HepG2 (cell line): Measurements from ENCODE around the gene PODN. TPM values are rescaled to one million over a fixed set of nuclear protein-coding genes. Genes with fewer than 3 reads are reported as not detected.

Experiments used
- ATAC-seq: fragments of 200-7000 bp; cut with Tn5 transposase; 3 replicates; pipeline ENCODE4 v1.9.1; 2020; ENCODE audit warnings: mild to moderate bottlenecking, moderate library complexity
- BruUV-seq: library from RNA; stranded (reverse); fragments of 400-500 nt; replicated peaks from 2 replicates; lab custom pipeline; 2021; lab: Mats Ljungman, UMichigan
- CTCF ChIA-PET: fragments of 300-600 bp; formaldehyde crosslinking; extraction: SDS; loops from one replicate; lab custom pipeline; 2021; ENCODE audit warnings: low total read pairs, inconsistent platforms, low intra/inter-chr PET ratio; lab: Yijun Ruan, JAX
- POLR2A ChIA-PET: fragments of 350-600 bp; sonication (Branson Sonifier 250); formaldehyde crosslinking; loops from one replicate; lab custom pipeline; 2020; ENCODE audit warnings: antibody characterized with exemption, inconsistent platforms; lab: Yijun Ruan, JAX
- DNase-seq: peaks from one replicate; pipeline ENCODE4 v3.0.0-alpha.2; 2015; ENCODE audit warnings: low spot score
- FAIRE-seq: peaks from 3 replicates; lab custom pipeline; 2011; peaks lifted over from hg19 to GRCh38; lab: Jason Lieb, UNC
- H2AFZ ChIP-seq: one replicate; pipeline ENCODE4 v1.6.1; 2011; ENCODE audit warnings: low read length, inconsistent platforms
- H3K27ac ChIP-seq: fragments of 300-600 bp; 3 replicates; pipeline ENCODE4 v1.8.0; 2011; ENCODE audit warnings: mixed run types, mild to moderate bottlenecking, mixed read lengths, low read length, inconsistent platforms; ENCODE audit not compliant: insufficient read depth; ENCODE audit errors: extremely low read length
- H3K27me3 ChIP-seq, 2 experiments: fragments of 200-600 bp in 1 of 2; 2 replicates in 1 of 2; 3 replicates in 1 of 2; pipeline versions ENCODE4 v1.6.0 to v1.8.0; 2011; ENCODE audit warnings: low read length in 2 of 2, mild to moderate bottlenecking in 2 of 2, moderate library complexity in 2 of 2, inconsistent platforms in 1 of 2; ENCODE audit not compliant: insufficient read depth in 2 of 2, control insufficient read depth in 1 of 2
- H3K36me3 ChIP-seq, 2 experiments: fragments of 200-600 bp in 1 of 2; replicated peaks in 1 of 2; 2 replicates in 1 of 2; 3 replicates in 1 of 2; pipeline versions ENCODE4 v1.5.1 to v1.8.0; 2011; ENCODE audit warnings: low read length in 2 of 2, inconsistent platforms in 1 of 2; ENCODE audit not compliant: insufficient read depth in 2 of 2, control insufficient read depth in 1 of 2
- H3K4me1 ChIP-seq: 2 replicates; pipeline ENCODE4 v1.5.1; 2012; ENCODE audit warnings: low read length, inconsistent platforms; ENCODE audit not compliant: insufficient read depth
- H3K4me2 ChIP-seq: 2 replicates; pipeline ENCODE4 v1.6.0; 2011; ENCODE audit warnings: low read depth, low read length, inconsistent platforms
- H3K4me3 ChIP-seq, 3 experiments: fragments of 200-600 bp in 1 of 3; sonication (generic), shearing (Covaris generic) in 1 of 3; replicated peaks in 1 of 3; 2 replicates each; pipeline ENCODE4 v1.5.1; 2011 to 2016; ENCODE audit warnings: low read length in 3 of 3, inconsistent platforms in 2 of 3, low read depth in 2 of 3, mild to moderate bottlenecking in 2 of 3, control low read depth in 1 of 3, mixed read lengths in 1 of 3; ENCODE audit not compliant: insufficient read depth in 1 of 3
- H3K79me2 ChIP-seq: one replicate; pipeline ENCODE4 v1.6.1; 2011; ENCODE audit warnings: low read length, inconsistent platforms; ENCODE audit not compliant: insufficient read depth
- H3K9ac ChIP-seq: 2 replicates; pipeline ENCODE4 v1.6.0; 2011; ENCODE audit warnings: mild to moderate bottlenecking, low read depth, low read length, inconsistent platforms; ENCODE audit not compliant: insufficient read depth
- H3K9me3 ChIP-seq: 2 replicates; pipeline ENCODE4 v1.5.1; 2012; ENCODE audit warnings: mild to moderate bottlenecking, low read length
- H4K20me1 ChIP-seq: 2 replicates; pipeline ENCODE4 v1.6.0; 2011; ENCODE audit warnings: inconsistent platforms, mild to moderate bottlenecking, low read length, moderate library complexity; ENCODE audit not compliant: insufficient read depth
- ATF7 ChIP-seq, 2 experiments: fragments of 450-650 bp in 1 of 2; sonication (generic) in 1 of 2; formaldehyde crosslinking in 1 of 2; IDR thresholded peaks; 2 replicates each; pipeline versions ENCODE4 v1.4.0 to v1.6.1; 2016 to 2020; ENCODE audit warnings: antibody characterized with exemption in 1 of 2, mild to moderate bottlenecking in 1 of 2, missing genetic modification reagents in 1 of 2
- HCFC1 ChIP-seq: fragments of 150-350 bp; IDR thresholded peaks from 2 replicates; pipeline ENCODE4 v1.6.1; 2014; ENCODE audit warnings: low read depth, low read length
- HNF4G ChIP-seq, 2 experiments: sonication (generic) in 1 of 2; formaldehyde crosslinking in 1 of 2; IDR thresholded peaks; 2 replicates each; pipeline versions ENCODE4 v1.4.0 to v1.6.1; 2011 to 2020; ENCODE audit warnings: borderline replicate concordance in 2 of 2, low read depth in 2 of 2, mild to moderate bottlenecking in 2 of 2, low read length in 1 of 2, missing genetic modification reagents in 1 of 2, moderate library complexity in 1 of 2
- KDM4B ChIP-seq: sonication (generic); formaldehyde crosslinking; IDR thresholded peaks from 2 replicates; pipeline ENCODE4 v1.4.0; 2020; ENCODE audit warnings: missing genetic modification reagents
- KDM6A ChIP-seq: IDR thresholded peaks from 2 replicates; pipeline ENCODE4 v1.6.1; 2016; ENCODE audit warnings: low read depth
- MXI1 ChIP-seq: IDR thresholded peaks from 3 replicates; pipeline ENCODE4 v1.6.1; 2012; ENCODE audit warnings: low read depth, low read length, inconsistent platforms, borderline replicate concordance
- NCOA5 ChIP-seq: sonication (generic); formaldehyde crosslinking; IDR thresholded peaks from 2 replicates; pipeline ENCODE4 v1.4.0; 2020; ENCODE audit warnings: missing genetic modification reagents
- NFIC ChIP-seq: IDR thresholded peaks from 2 replicates; pipeline ENCODE4 v1.6.1; 2012; ENCODE audit warnings: mild to moderate bottlenecking, low read length, inconsistent platforms
- SMC3 ChIP-seq: IDR thresholded peaks from 2 replicates; pipeline ENCODE4 v1.6.1; 2011; ENCODE audit warnings: low read length, improper control_type of control experiment
- SNRNP70 ChIP-seq: fragments of 200-400 bp; formaldehyde crosslinking; IDR thresholded peaks from 2 replicates; pipeline ENCODE4 v1.6.1; 2017; ENCODE audit warnings: mild to moderate bottlenecking, low read depth, low read length, moderate library complexity
- SP1 ChIP-seq, 2 experiments: fragments of 450-650 bp in 1 of 2; sonication (generic) in 1 of 2; formaldehyde crosslinking in 1 of 2; IDR thresholded peaks; 2 replicates each; pipeline versions ENCODE4 v1.4.0 to v1.6.1; 2016 to 2020; ENCODE audit warnings: missing genetic modification reagents in 1 of 2
- STAG1 ChIP-seq: sonication (generic); formaldehyde crosslinking; IDR thresholded peaks from 2 replicates; pipeline ENCODE4 v1.4.0; 2020; ENCODE audit warnings: missing genetic modification reagents
- ZNF317 ChIP-seq: sonication (generic); formaldehyde crosslinking; IDR thresholded peaks from 2 replicates; pipeline ENCODE4 v1.5.0; 2020; ENCODE audit warnings: mild to moderate bottlenecking, missing genetic modification reagents
- ZNF556 ChIP-seq: sonication (generic); formaldehyde crosslinking; IDR thresholded peaks from 2 replicates; pipeline ENCODE4 v1.4.0; 2020; ENCODE audit warnings: mild to moderate bottlenecking, missing genetic modification reagents, borderline replicate concordance
- ZSCAN12 ChIP-seq: sonication (generic); formaldehyde crosslinking; IDR thresholded peaks from 2 replicates; pipeline ENCODE4 v1.9.0; 2021; ENCODE audit warnings: mild to moderate bottlenecking, missing genetic modification reagents
- WGBS: methylation state at CpG from one replicate; pipeline ENCODE4 v1.1.6; 2017; ENCODE audit warnings: low lambda C conversion rate; 5-methylcytosine and 5-hydroxymethylcytosine counted together
- in situ Hi-C: cut with HindIII; loops from 2 replicates; pipeline ENCODE4 v1.10.0; 2017; ENCODE audit warnings: low pct_unique_long_range_greater_than_20kb; ENCODE audit not compliant: extremely low pct_ligation_motif_present
- intact Hi-C: fragments of 100-400 bp; cut with micrococcal nuclease; formaldehyde crosslinking; loops from one replicate; pipeline ENCODE4 v1.10.0; 2022; ENCODE audit not compliant: unreplicated experiment
- polyA plus RNA-seq, 8 experiments: library from polyadenylated mRNA; depleted of rRNA in 3 of 8; stranded (reverse) in 7 of 8; unstranded in 1 of 8; fragments of >200 nt; fragmentation: Illumina TruSeq in 4 of 8; extraction: Trizol in 4 of 8; gene quantifications; 2 replicates each; pipeline versions ENCODE4 v1.2.1 to v1.2.3, GENCODE V29; 2011 to 2016; ENCODE audit warnings: low read depth in 4 of 8, missing spikeins in 1 of 8, mixed read lengths in 1 of 8; ENCODE audit not compliant: insufficient read depth in 1 of 8
- total RNA-seq, 5 experiments: library from RNA; depleted of rRNA; stranded (reverse); fragments of >200 nt; fragmentation: Illumina TruSeq; extraction: Trizol; gene quantifications; 2 replicates each; pipeline ENCODE4 v1.2.3, GENCODE V29; 2016; ENCODE audit warnings: low read depth in 1 of 5
- TF ChIP-seq, protein P1 (sequence below): sonication (generic); formaldehyde crosslinking; IDR thresholded peaks from 2 replicates; pipeline ENCODE4 v1.8.0; 2022; ENCODE audit warnings: mild to moderate bottlenecking, missing genetic modification reagents; ENCODE audit not compliant: insufficient replicate concordance
- TF ChIP-seq, protein P2 (sequence below): sonication (generic); formaldehyde crosslinking; IDR thresholded peaks from 2 replicates; pipeline ENCODE4 v1.8.0; 2022; ENCODE audit warnings: missing genetic modification reagents, mild to moderate bottlenecking, moderate library complexity, borderline replicate concordance

PODN gene
- total and polyA plus RNA-seq, 2 of the 13 experiments (the other 11 are each of a cell fraction or from before 2014, with no cell fraction given), result 0.13 TPM; not detected in 1

DNA sequence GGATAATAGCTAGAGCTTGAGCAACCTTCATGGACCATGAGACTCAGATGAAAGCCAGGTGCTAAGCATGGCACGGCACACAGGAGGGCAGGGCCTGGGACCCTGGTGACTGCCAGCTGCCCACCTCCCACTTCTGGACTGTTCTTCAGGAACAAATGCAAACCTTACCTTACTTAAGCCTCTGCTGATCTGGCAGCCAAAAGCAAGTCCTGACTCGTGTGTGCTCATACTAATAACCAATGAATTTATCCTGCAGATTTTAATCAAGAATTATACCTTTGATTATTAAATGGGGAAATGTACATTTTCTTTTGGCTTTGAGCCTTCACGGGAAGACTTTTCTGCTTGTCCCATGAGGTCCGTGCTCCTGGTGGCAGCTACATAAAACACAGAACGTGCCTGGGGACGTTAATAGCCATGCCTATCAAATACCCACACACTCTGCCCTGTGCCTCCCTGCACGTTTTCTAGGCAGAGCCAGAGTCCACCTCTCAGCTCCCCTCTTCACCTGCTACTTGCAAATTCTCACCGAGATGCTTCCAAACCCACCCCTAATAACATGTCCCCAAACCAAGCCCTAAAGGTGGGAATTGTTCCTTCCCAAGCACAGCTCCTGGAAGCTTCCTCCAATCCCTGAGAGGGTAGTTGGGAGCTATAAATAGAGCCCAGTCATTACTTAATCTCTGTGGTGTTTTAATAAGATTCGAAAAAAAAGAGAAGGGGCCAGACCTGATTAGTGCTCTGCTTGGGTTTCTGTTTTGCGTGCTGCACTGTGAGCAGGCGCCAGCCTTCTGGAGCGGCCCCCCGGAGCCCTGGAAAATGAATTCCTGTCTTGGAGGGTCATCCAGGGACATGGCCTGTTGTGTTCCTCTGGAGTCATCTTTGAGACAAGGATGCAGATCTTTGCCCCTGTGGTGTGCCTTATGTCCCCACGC, 46.9 kb downstream of the PODN start (continued):
- TF ChIP-seq ZNF556 (CRISPR knock-in tag) (no peak), SNRNP70 (no peak), ATF7 (IDR thresholded peaks at IDR 0.05) (no peak), ATF7 (CRISPR knock-in tag; IDR thresholded peaks at IDR 0.05) (no peak), SMC3 (no peak)

DNA sequence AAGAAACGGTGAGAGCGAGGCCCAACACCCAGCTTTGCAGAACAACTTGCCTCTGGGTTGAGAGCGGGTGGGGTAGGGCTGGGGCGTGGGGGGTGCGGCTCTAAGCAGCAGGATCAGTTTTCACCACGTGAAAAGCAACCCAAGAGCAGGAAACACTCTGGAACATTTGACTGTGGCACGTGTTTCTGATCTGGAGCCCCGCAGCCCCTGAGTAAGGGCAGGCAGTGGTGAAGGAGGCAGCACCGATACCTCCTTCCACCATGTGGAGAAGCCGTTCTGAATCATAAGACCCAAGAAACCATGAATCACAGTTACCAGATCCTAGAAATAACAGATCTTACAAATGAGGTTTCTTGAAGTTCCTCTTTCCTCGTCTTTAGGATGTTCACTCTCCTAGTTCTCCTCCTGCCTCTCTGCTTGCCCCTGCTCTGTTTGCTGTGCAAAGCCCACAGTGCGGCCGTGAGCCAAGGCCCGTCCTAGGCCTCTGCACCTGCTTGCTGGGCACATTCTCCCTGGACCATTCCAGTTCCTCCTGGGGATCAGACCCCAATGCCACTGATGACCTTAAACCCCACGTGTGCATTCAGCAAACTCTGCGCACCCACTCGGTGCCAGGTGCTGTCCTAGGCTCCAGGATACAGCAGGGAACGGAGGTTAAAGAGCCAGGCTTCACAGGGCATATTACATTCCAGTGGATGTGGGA, 48.5 kb downstream of the PODN start:
- peak; percentile 12 for ATAC-seq
- TF ChIP-seq HNF4G (IDR thresholded peaks at IDR 0.05; ENCODE audit: borderline replicate concordance, low read depth, low read length) (no peak), HNF4G (CRISPR knock-in tag; IDR thresholded peaks at IDR 0.05; ENCODE audit: borderline replicate concordance, low read depth) (0 out of 2 replicates have a peak, but pooled peaks have one; percentile 2), ZSCAN12 (CRISPR knock-in tag) (no peak), ZNF317 (no peak), NFIC (no peak), NCOA5 (CRISPR knock-in tag) (no peak), HCFC1 (no peak), MXI1 (no peak), KDM4B (CRISPR knock-in tag) (no peak), STAG1 (CRISPR knock-in tag) (no peak), SP1 (IDR thresholded peaks at IDR 0.05) (no peak), SP1 (CRISPR knock-in tag; IDR thresholded peaks at IDR 0.05) (no peak), KDM6A (CRISPR knock-in tag) (no peak)
- TF ChIP-seq, protein P1, sequence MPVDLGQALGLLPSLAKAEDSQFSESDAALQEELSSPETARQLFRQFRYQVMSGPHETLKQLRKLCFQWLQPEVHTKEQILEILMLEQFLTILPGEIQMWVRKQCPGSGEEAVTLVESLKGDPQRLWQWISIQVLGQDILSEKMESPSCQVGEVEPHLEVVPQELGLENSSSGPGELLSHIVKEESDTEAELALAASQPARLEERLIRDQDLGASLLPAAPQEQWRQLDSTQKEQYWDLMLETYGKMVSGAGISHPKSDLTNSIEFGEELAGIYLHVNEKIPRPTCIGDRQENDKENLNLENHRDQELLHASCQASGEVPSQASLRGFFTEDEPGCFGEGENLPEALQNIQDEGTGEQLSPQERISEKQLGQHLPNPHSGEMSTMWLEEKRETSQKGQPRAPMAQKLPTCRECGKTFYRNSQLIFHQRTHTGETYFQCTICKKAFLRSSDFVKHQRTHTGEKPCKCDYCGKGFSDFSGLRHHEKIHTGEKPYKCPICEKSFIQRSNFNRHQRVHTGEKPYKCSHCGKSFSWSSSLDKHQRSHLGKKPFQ, result peak; percentile 7
- TF ChIP-seq, protein P2, sequence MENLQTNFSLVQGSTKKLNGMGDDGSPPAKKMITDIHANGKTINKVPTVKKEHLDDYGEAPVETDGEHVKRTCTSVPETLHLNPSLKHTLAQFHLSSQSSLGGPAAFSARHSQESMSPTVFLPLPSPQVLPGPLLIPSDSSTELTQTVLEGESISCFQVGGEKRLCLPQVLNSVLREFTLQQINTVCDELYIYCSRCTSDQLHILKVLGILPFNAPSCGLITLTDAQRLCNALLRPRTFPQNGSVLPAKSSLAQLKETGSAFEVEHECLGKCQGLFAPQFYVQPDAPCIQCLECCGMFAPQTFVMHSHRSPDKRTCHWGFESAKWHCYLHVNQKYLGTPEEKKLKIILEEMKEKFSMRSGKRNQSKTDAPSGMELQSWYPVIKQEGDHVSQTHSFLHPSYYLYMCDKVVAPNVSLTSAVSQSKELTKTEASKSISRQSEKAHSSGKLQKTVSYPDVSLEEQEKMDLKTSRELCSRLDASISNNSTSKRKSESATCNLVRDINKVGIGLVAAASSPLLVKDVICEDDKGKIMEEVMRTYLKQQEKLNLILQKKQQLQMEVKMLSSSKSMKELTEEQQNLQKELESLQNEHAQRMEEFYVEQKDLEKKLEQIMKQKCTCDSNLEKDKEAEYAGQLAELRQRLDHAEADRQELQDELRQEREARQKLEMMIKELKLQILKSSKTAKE (CRISPR knock-in tag), result no peak

More for the DNA sequence above, 48.5 kb downstream of the PODN start:
- Histone ChIP-seq H3K79me2 (no peaks in the 10 kb centered on the region), H3K4me1 (peaks cover 99% of the 10 kb centered on the region), H3K9ac (no peak overlapping the region; the same call in 1 of the 2 replicates), H3K4me3 (peak overlapping the region in 1 of 3 experiments; percentile 52; a peak in 1 of 6 replicates), H2AFZ (no peak overlapping the region), H3K4me2 (peak overlapping the region; percentile 75), H3K27ac (peak overlapping the region; percentile 73), H3K9me3 (no peaks in the 10 kb centered on the region; the same call in 1 of the 2 replicates), H3K36me3 (no peaks in the 10 kb centered on the region), H3K27me3 (peaks cover 6 to 66% of the 10 kb centered on the region in 2 experiments), H4K20me1 (no peaks in the 10 kb centered on the region)
- WGBS, result 51% methylated on average over 16 of the region's 18 CpGs
- ChIA-PET POLR2A (interaction anchor here (1.0 to 2.7 kb wide), 4 partner anchors 11 to 73 kb away, joined by 4 to 30 read pairs (median 8); no protein-coding TSS in a partner anchor), CTCF (no interaction called here)
- FAIRE-seq, result no peak
- intact Hi-C loops, result no loop called here
- in situ Hi-C loops, result no loop called here
- BruUV-seq, result no TSS peak
- no peak for DNase-seq
